Left colon (tissue), 2 donors: ENCODE measurements around the gene RNASE11. TPM values are rescaled to one million over a fixed set of nuclear protein-coding genes. Genes with fewer than 3 reads are reported as not detected.

ENCODE experiments used
- ATAC-seq: fragments of 200-7000 bp; cut with Tn5 transposase; one replicate; pipeline ENCODE4 v1.9.1; 2020; ENCODE audit warnings: mild to moderate bottlenecking, moderate library complexity
- DNase-seq, 2 donors: peaks; one replicate each; pipeline ENCODE4 v3.0.0-alpha.2; 2020
- intact Hi-C, 2 donors: fragments of 100-400 bp; cut with DNase I in 1 of 2; cut with micrococcal nuclease in 1 of 2; formaldehyde crosslinking; loops; one replicate each; pipeline versions ENCODE4 v1.11.2 to v1.14.0; 2022; cut with DNase I, micrococcal nuclease
- total RNA-seq, 2 donors: library from RNA; stranded (reverse); fragmentation: NEBNext Ultra II Directional; extraction: Animal tissue kit (Norgen Biotek cat#: 25700); gene quantifications; one replicate each; pipeline ENCODE4 v1.2.1, GENCODE V29; 2021
- donor health status: DM: no; HTN: no; CAD: no.
- donor health status: DM: yes; HTN: yes; CAD: no.

RNASE11 gene
- total RNA-seq, 2 donors from 2014 or later = not detected

DNA sequence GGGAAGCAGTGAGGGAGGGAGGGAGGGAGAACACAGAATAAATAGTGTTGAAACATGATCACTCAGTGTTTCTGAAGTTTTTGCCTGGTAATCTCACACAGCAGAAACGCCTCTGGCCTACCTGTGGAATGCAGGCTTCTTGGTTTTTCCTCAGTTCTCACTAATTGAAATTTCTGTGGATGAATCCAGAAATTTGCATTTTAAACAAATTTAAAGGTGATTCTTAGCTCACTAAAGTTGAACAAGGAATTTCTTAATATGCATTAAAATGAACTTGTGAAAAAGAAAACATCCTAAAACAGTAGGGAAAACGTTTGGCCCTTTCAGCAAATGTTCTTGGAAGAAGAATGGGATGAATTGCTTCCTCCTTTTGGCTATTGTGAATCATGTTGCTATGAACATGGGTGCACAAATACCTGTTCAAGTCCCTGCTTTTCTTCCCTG lies 28.3 kb downstream of the RNASE11 start:
- DNase-seq = no peak
- intact Hi-C loops = no loop called here
- ATAC-seq = no peak

DNA sequence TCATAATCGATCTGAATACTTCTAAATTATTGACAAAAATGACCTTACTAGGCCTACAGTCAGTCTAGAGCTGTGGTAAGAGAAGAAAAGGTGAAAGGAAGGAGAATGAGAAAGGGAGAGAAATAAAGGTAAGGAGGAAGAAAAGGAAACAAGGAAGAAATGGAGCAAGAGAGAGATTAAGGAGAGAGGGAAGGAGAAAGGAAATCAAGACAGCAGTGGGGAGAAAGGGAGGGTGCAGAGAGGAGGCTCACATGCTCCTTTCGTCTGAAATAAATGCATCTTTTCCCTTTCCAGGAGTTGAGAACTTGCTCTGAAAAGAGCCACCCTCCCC lies 30.6 kb downstream of the RNASE11 start:
- no peak for ATAC-seq
- intact Hi-C loops = no loop called here
- no peak for DNase-seq

DNA sequence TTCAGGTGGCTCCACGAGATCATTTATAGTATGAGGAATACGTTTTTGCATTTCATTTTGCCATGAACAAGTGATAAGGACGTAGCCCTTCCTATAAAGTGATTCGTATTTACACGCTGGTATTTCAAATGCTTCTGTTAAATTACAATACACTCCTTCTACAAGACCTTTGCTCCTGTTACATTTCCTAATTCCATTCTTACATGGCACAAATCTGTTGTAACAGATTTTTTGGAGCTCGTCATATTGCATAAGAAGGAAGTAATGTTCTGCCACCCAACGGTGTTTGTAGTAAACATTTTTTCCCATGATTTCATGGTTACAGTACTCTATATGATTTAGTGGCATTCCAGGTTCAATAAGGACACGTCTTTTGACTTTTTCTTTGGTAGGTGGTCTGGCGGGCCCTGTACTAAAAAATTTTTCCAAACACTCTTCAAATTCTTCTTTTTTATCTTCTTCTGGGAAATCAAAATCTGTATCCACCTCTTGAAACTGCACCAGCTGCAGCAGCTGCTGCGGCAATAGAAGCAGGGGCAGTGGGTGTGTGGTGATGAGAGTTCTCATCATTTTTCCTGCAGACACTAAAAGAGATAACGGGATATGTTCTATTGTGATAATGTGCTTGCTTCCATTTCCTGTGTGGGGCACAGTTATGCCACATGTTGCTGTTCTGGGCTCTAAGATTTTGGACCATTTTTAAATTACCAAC lies 31.1 kb downstream of the RNASE11 start:
- ATAC-seq = no peak
- intact Hi-C loops = no loop called here
- DNase-seq = no peak

- intact Hi-C loops = no loop called here
- DNase-seq (no peak), ATAC-seq (no peak)
Observed at GRCh38 chr14:20555845-20556244, 32.0 kb downstream of the RNASE11 start.

- ATAC-seq (no peak), DNase-seq (no peak)
- intact Hi-C loops = no loop called here
Observed at GRCh38 chr14:20553024-20553423, 34.8 kb downstream of the RNASE11 start.

DNA sequence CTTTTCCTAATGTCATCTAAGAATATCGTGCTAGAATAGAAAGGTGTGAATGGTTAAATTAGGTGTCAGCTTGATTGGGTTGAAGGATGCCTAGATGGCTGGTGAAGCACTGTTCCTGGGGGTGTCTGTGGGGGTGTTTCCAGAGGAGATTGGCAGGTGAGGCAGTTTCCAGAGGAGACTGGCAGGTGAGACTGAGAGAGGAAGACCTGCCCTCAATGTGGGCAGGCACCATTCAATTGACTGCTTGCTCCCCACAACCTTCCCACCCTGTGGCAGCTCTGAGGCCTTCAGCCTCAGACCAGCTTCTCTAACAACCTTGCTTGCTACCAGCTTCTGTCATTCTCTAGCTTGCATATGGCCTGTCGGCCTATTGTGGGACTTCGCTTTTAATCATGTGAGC lies 36.2 kb downstream of the RNASE11 start:
- intact Hi-C loops = no loop called here
- no peak for ATAC-seq

DNA sequence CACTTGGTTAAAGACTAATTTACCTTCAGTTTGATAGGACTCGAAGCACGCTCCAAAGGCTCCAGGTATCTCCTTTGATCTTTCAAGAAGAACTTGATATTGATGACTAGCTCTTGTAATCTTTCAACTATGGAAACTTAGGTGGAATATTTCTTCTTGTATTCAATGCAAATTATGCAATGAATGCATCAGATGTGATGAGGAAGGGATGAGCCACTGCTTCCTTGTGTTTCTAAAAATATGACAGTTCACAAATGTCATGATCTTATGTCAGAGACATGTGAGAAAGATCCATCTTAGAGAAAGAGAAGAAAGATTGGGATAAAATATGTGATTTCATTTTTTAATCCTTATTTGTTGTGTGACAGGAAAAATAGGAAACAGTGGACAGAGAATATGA lies 36.9 kb downstream of the RNASE11 start:
- DNase-seq = no peak
- intact Hi-C loops = no loop called here
- ATAC-seq = no peak

More for the DNA sequence above, 36.2 kb downstream of the RNASE11 start:
- no peak for DNase-seq

GRCh38 chr14:20548414-20549158 lies 39.2 kb downstream of the RNASE11 start:
- ATAC-seq (no peak), DNase-seq (no peak)
- intact Hi-C loops = no loop called here

DNA sequence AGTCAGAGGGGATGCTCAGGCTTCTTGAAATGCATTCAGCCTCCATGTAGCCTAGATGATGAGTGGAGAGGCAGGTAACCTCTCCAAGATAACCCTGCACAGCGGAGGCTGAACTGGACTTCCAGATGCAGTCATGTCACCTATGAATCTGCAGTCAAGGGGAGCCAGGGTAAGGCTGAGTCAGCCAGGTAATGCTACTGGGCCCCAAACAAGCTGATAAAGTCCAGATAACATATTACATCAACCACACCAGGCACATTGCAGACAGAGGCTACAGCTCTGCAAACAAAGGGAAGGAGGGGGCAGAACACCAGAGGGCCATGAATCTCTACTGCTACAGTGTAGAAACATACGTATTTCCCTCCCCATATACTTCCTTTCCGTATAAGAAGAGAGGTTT lies 40.9 kb downstream of the RNASE11 start:
- intact Hi-C loops = no loop called here
- no peak for DNase-seq
- no peak for ATAC-seq

DNA sequence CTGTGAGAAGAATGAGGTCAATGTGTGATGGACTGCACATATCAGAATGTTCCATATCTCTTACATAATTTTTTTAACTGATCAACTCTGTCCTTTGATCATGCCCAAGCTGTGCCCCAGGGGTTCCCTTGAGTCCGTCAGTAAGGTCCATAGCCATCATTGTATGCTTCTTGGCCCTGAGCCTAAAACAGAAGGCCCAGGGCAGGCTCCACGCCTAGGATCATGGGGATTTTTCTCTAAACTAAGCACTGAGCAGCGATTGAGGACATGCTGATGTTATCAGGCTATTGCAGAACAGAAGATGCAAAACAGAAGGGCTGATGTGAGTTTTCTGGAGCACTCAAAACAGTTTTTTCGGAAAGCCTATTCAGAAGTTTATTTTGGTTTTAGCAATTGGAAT lies 47.9 kb downstream of the RNASE11 start:
- DNase-seq (no peak), ATAC-seq (no peak)
- intact Hi-C loops = no loop called here

Other genes with a start within 250 kb of the RNASE11 start
- gene PARP2, start 244.4 kb downstream of the RNASE11 start, total RNA-seq = 10 to 100 TPM; 10.0 to 10.7 TPM
- 10 to 100 TPM; 72.1 to 74.3 TPM for gene TEP1, start 174.5 kb downstream of the RNASE11 start, total RNA-seq
- under 1 TPM; 0.09 to 0.31 TPM for gene KLHL33, start 151.8 kb downstream of the RNASE11 start, total RNA-seq
- gene OSGEP, start 133.2 kb downstream of the RNASE11 start, total RNA-seq = 10 to 100 TPM; 31.2 to 35.0 TPM
- gene APEX1, start 132.8 kb downstream of the RNASE11 start, total RNA-seq = 10 to 100 TPM; 80.5 to 93.9 TPM
- gene PIP4P1, start 126.6 kb downstream of the RNASE11 start, total RNA-seq = 10 to 100 TPM; 42.0 to 42.9 TPM
- 10 to 100 TPM; 66.9 to 93.6 TPM for gene PNP, start 118.6 kb downstream of the RNASE11 start, total RNA-seq
- gene RNASE10, start 82.5 kb downstream of the RNASE11 start, total RNA-seq = 1 to 10 TPM in 1 of 2 donors, under 1 TPM in 1; 0.98 to 1.3 TPM
- not detected for gene RNASE9, start 27.0 kb downstream of the RNASE11 start, total RNA-seq
- not detected for gene RNASE12, start 3.4 kb upstream of the RNASE11 start, total RNA-seq
- not detected for gene OR6S1, start 53.7 kb upstream of the RNASE11 start, total RNA-seq
- gene RNASE4, start 96.6 kb upstream of the RNASE11 start, total RNA-seq = 10 to 100 TPM; 52.2 to 62.1 TPM
- gene ANG, start 100.8 kb upstream of the RNASE11 start, total RNA-seq = 10 to 100 TPM; 49.2 to 50.4 TPM
- gene EDDM3A, start 157.9 kb upstream of the RNASE11 start, total RNA-seq = not detected
- not detected for gene EDDM3B, start 180.4 kb upstream of the RNASE11 start, total RNA-seq
- 10 to 100 TPM in 1 of 2 donors, 1 to 10 TPM in 1; 3.2 to 11.8 TPM for gene RNASE6, start 193.3 kb upstream of the RNASE11 start, total RNA-seq
- 100 to 1,000 TPM; 124 to 420 TPM for gene RNASE1, start 214.8 kb upstream of the RNASE11 start, total RNA-seq